WTC11 (cell line): ENCODE results near the gene NDOR1. TPM values are rescaled to one million over a fixed set of nuclear protein-coding genes. Genes with fewer than 3 reads are reported as not detected.

Experiments
- ATAC-seq: fragments of 200-7000 bp; cut with Tn5 transposase; 2 replicates; pipeline ENCODE4 v1.10.0; 2021; ENCODE audit warnings: mild to moderate bottlenecking, moderate library complexity
- CTCF ChIA-PET: fragments of 300-600 bp; sonication (Branson Sonifier 250); formaldehyde crosslinking; loops from one replicate; lab custom pipeline; 2021; ENCODE audit warnings: antibody characterized with exemption; lab: Charles Lee
- POLR2A ChIA-PET: fragments of 350-600 bp; sonication (Branson Sonifier 250); formaldehyde crosslinking; loops from one replicate; lab custom pipeline; 2021; ENCODE audit warnings: antibody characterized with exemption; lab: Charles Lee
- DNase-seq: peaks from one replicate; pipeline ENCODE4 v3.0.0; 2021; ENCODE audit warnings: low spot score
- H3K27ac Mint-ChIP-seq: 2 replicates; pipeline ENCODE4 v1.8.0; 2021; ENCODE audit warnings: mixed read lengths
- H3K27me3 Mint-ChIP-seq: 2 replicates; pipeline ENCODE4 v1.8.0; 2021; ENCODE audit warnings: low read depth, mild to moderate bottlenecking, moderate library complexity, mixed read lengths
- H3K36me3 Mint-ChIP-seq: 2 replicates; pipeline ENCODE4 v1.8.0; 2021; ENCODE audit warnings: mixed read lengths
- H3K4me1 Mint-ChIP-seq: 2 replicates; pipeline ENCODE4 v1.8.0; 2022; ENCODE audit warnings: mixed read lengths
- H3K4me3 Mint-ChIP-seq: 2 replicates; pipeline ENCODE4 v1.8.0; 2021; ENCODE audit warnings: mild to moderate bottlenecking, moderate library complexity, mixed read lengths
- H3K9me3 Mint-ChIP-seq: 2 replicates; pipeline ENCODE4 v1.8.0; 2021; ENCODE audit warnings: mixed read lengths
- ARID4B ChIP-seq: sonication (generic); formaldehyde crosslinking; IDR thresholded peaks from 2 replicates; pipeline ENCODE4 v1.8.0; 2023; ENCODE audit warnings: missing genetic modification reagents, mild to moderate bottlenecking, borderline replicate concordance
- E2F1 ChIP-seq: sonication (generic); formaldehyde crosslinking; IDR thresholded peaks from 2 replicates; pipeline ENCODE4 v1.8.0; 2022; ENCODE audit warnings: mild to moderate bottlenecking, missing genetic modification reagents
- E2F5 ChIP-seq: sonication (generic); formaldehyde crosslinking; IDR thresholded peaks from 2 replicates; pipeline ENCODE4 v1.8.1; 2022; ENCODE audit warnings: mild to moderate bottlenecking, moderate library complexity, missing genetic modification reagents
- GABPB1 ChIP-seq: sonication (generic); formaldehyde crosslinking; IDR thresholded peaks from 2 replicates; pipeline ENCODE4 v1.8.1; 2023; ENCODE audit warnings: mild to moderate bottlenecking, missing genetic modification reagents
- GTF2I ChIP-seq: fragments of 250-450 bp; sonication (Bioruptor Pico); conservative IDR thresholded peaks from 2 replicates; pipeline ENCODE4 v1.4.0; 2021; ENCODE audit warnings: mild to moderate bottlenecking
- HMGA2 ChIP-seq: fragments of 250-450 bp; sonication (Bioruptor Pico); IDR thresholded peaks from 2 replicates; pipeline ENCODE4 v1.4.0; 2021; ENCODE audit warnings: mild to moderate bottlenecking, moderate library complexity
- IRF2 ChIP-seq: sonication (generic); formaldehyde crosslinking; IDR thresholded peaks from 2 replicates; pipeline ENCODE4 v1.8.0; 2022; ENCODE audit warnings: low read depth, missing genetic modification reagents, borderline replicate concordance
- NFYB ChIP-seq: sonication (generic); formaldehyde crosslinking; conservative IDR thresholded peaks from 2 replicates; pipeline ENCODE4 v1.8.0; 2022; ENCODE audit warnings: low read depth, missing genetic modification reagents
- NR2C2 ChIP-seq: sonication (generic); formaldehyde crosslinking; IDR thresholded peaks from 2 replicates; pipeline ENCODE4 v1.8.0; 2022; ENCODE audit warnings: mild to moderate bottlenecking, missing genetic modification reagents
- PREB ChIP-seq: sonication (generic); formaldehyde crosslinking; IDR thresholded peaks from 2 replicates; pipeline ENCODE4 v1.8.1; 2022; ENCODE audit warnings: mild to moderate bottlenecking, missing genetic modification reagents, moderate library complexity, borderline replicate concordance
- RELA ChIP-seq: sonication (generic); formaldehyde crosslinking; IDR thresholded peaks from 2 replicates; pipeline ENCODE4 v1.8.1; 2022; ENCODE audit warnings: missing genetic modification reagents, mild to moderate bottlenecking, borderline replicate concordance
- RORB ChIP-seq: fragments of 250-450 bp; sonication (Bioruptor Pico); IDR thresholded peaks from 2 replicates; pipeline ENCODE4 v1.9.0; 2021; ENCODE audit warnings: mild to moderate bottlenecking
- TCF7 ChIP-seq: sonication (generic); formaldehyde crosslinking; IDR thresholded peaks from 2 replicates; pipeline ENCODE4 v1.8.0; 2022; ENCODE audit warnings: mild to moderate bottlenecking, low read depth, missing genetic modification reagents, moderate library complexity
- TEAD1 ChIP-seq: sonication (generic); formaldehyde crosslinking; IDR thresholded peaks from 2 replicates; pipeline ENCODE4 v1.8.0; 2022; ENCODE audit warnings: mild to moderate bottlenecking, missing genetic modification reagents
- TEAD4 ChIP-seq: sonication (generic); formaldehyde crosslinking; IDR thresholded peaks from 2 replicates; pipeline ENCODE4 v1.8.0; 2022; ENCODE audit warnings: mild to moderate bottlenecking, missing genetic modification reagents
- ZNF232 ChIP-seq: sonication (generic); formaldehyde crosslinking; IDR thresholded peaks from 2 replicates; pipeline ENCODE4 v1.8.0; 2022; ENCODE audit warnings: mild to moderate bottlenecking, missing genetic modification reagents
- ZNF317 ChIP-seq: sonication (generic); formaldehyde crosslinking; IDR thresholded peaks from 2 replicates; pipeline ENCODE4 v1.8.1; 2023; ENCODE audit warnings: low read depth, mild to moderate bottlenecking, moderate library complexity, missing genetic modification reagents, borderline replicate concordance
- ZNF423 ChIP-seq: fragments of 250-450 bp; sonication (Bioruptor Pico); IDR thresholded peaks from 2 replicates; pipeline ENCODE4 v2.1.2; 2022; ENCODE audit warnings: mild to moderate bottlenecking, moderate library complexity
- ZNF671 ChIP-seq: fragments of 250-450 bp; sonication (Bioruptor Pico); IDR thresholded peaks from 2 replicates; pipeline ENCODE4 v1.8.0; 2021; ENCODE audit warnings: mild to moderate bottlenecking
- total RNA-seq: library from RNA; stranded (reverse); gene quantifications from 3 replicates; pipeline ENCODE4 v1.2.3, GENCODE V29; 2021
- TF ChIP-seq, protein P1 (sequence below): sonication (generic); formaldehyde crosslinking; IDR thresholded peaks from 2 replicates; pipeline ENCODE4 v1.8.1; 2023; ENCODE audit warnings: mild to moderate bottlenecking, moderate library complexity, missing genetic modification reagents
- TF ChIP-seq, protein P2 (sequence below): sonication (generic); formaldehyde crosslinking; IDR thresholded peaks from 2 replicates; pipeline ENCODE4 v1.8.1; 2023; ENCODE audit warnings: mild to moderate bottlenecking, missing genetic modification reagents, moderate library complexity
- TF ChIP-seq, protein P3 (sequence below): sonication (generic); formaldehyde crosslinking; IDR thresholded peaks from 2 replicates; pipeline ENCODE4 v1.8.1; 2023; ENCODE audit warnings: mild to moderate bottlenecking, missing genetic modification reagents
- TF ChIP-seq, protein P4 (sequence below): sonication (generic); formaldehyde crosslinking; IDR thresholded peaks from 2 replicates; pipeline ENCODE4 v1.8.1; 2022; ENCODE audit warnings: low read depth, missing genetic modification reagents, borderline replicate concordance

Gene NDOR1
- total RNA-seq, 1 experiment from 2014 or later, result 49.0 TPM

DNA sequence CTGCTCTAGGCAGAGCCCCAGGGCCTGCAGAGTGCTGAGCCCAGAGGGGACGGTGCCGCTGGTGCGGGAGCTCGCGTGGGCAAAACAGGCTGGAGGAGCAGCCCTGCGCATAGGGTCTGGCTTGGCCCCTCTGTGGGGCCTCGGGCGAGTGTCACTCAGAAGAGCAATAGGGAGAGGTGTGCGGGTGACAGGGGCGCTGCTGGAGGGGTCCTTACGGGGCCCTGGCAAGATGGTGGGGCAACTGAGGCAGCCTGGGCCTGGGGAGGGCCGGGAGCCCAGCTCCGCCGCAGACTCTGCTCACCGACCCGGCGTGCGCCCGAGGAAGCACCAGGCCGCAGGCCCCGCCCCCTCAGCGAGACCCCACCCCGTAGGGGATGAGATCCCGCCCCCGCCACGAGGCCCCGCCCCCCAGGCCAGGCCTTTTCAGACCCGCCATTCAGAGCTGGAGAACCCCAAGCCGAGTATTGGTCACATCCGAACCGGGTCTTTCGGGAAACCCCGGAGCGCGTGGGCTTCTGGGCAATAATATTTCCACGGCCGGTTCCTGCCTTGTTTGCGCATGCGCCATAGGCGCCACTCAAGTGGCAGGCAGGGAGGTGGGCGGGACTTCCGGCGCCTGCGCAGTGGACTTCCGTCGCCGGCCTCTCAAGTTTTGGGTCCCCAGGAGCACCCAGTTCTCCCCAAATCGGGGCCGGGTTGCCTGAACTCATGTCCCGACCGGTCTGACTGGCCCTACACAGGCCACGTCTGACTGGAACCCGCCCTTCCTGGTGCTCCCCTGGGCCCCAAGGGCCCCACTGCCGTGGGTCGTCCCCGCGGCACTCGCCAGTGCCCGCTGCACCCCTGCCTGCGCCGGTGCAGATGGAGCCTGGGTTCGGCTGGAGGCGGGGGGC, 17.8 kb downstream of the NDOR1 start:
- peaks cover 3% of the 10 kb centered on the region for H3K4me1 Mint-ChIP-seq
- H3K4me3 Mint-ChIP-seq, result peak overlapping the region; percentile 77
- peak; percentile 97 for DNase-seq
- no peaks in the 10 kb centered on the region for H3K36me3 Mint-ChIP-seq
- H3K9me3 Mint-ChIP-seq, result no peaks in the 10 kb centered on the region
- POLR2A ChIA-PET, result interaction anchor here (0.7 to 2.8 kb wide), 8 partner anchors 12 to 194 kb away, joined by 3 to 12 read pairs (median 4); partner anchors contain the start of genes MAN1B1 and TPRN
- peak; percentile 73 for ATAC-seq
- H3K27ac Mint-ChIP-seq, result no peak overlapping the region
- no peaks in the 10 kb centered on the region for H3K27me3 Mint-ChIP-seq
- CTCF ChIA-PET, result interaction anchor here (0.6 to 8.9 kb wide), 35 partner anchors 10 to 459 kb away, joined by 3 to 143 read pairs (median 5); partner anchors contain the start of genes EXD3, GRIN1, NOXA1 and NPDC1
- TF ChIP-seq, protein P1, sequence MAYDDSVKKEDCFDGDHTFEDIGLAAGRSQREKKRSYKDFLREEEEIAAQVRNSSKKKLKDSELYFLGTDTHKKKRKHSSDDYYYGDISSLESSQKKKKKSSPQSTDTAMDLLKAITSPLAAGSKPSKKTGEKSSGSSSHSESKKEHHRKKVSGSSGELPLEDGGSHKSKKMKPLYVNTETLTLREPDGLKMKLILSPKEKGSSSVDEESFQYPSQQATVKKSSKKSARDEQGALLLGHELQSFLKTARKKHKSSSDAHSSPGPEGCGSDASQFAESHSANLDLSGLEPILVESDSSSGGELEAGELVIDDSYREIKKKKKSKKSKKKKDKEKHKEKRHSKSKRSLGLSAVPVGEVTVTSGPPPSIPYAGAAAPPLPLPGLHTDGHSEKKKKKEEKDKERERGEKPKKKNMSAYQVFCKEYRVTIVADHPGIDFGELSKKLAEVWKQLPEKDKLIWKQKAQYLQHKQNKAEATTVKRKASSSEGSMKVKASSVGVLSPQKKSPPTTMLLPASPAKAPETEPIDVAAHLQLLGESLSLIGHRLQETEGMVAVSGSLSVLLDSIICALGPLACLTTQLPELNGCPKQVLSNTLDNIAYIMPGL (CRISPR knock-in tag), result no peak
- TF ChIP-seq HMGA2 (CRISPR knock-in tag), result no peak
- no peak for TF ChIP-seq TEAD1 (CRISPR knock-in tag)
- TF ChIP-seq TEAD4 (CRISPR knock-in tag), result no peak
- TF ChIP-seq RORB (CRISPR knock-in tag), result no peak
- TF ChIP-seq GTF2I, result no peak
- no peak for TF ChIP-seq ZNF317 (CRISPR knock-in tag)
- no peak for TF ChIP-seq E2F1
- no peak for TF ChIP-seq NR2C2 (CRISPR knock-in tag)
- TF ChIP-seq E2F5 (CRISPR knock-in tag), result no peak
- no peak for TF ChIP-seq ZNF671 (CRISPR knock-in tag)
- TF ChIP-seq, protein P2, sequence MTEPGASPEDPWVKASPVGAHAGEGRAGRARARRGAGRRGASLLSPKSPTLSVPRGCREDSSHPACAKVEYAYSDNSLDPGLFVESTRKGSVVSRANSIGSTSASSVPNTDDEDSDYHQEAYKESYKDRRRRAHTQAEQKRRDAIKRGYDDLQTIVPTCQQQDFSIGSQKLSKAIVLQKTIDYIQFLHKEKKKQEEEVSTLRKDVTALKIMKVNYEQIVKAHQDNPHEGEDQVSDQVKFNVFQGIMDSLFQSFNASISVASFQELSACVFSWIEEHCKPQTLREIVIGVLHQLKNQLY (CRISPR knock-in tag), result no peak
- TF ChIP-seq IRF2 (CRISPR knock-in tag), result no peak
- no peak for TF ChIP-seq ZNF232
- TF ChIP-seq ZNF423 (CRISPR knock-in tag), result no peak
- TF ChIP-seq RELA (CRISPR knock-in tag), result no peak
- TF ChIP-seq GABPB1 (CRISPR knock-in tag), result no peak; the same call in 1 of the 2 replicates
- TF ChIP-seq, protein P3, sequence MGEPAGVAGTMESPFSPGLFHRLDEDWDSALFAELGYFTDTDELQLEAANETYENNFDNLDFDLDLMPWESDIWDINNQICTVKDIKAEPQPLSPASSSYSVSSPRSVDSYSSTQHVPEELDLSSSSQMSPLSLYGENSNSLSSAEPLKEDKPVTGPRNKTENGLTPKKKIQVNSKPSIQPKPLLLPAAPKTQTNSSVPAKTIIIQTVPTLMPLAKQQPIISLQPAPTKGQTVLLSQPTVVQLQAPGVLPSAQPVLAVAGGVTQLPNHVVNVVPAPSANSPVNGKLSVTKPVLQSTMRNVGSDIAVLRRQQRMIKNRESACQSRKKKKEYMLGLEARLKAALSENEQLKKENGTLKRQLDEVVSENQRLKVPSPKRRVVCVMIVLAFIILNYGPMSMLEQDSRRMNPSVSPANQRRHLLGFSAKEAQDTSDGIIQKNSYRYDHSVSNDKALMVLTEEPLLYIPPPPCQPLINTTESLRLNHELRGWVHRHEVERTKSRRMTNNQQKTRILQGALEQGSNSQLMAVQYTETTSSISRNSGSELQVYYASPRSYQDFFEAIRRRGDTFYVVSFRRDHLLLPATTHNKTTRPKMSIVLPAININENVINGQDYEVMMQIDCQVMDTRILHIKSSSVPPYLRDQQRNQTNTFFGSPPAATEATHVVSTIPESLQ, result no peak
- no peak for TF ChIP-seq TCF7 (CRISPR knock-in tag)
- no peak for TF ChIP-seq PREB (CRISPR knock-in tag)
- no peak for TF ChIP-seq ARID4B (CRISPR knock-in tag)
- TF ChIP-seq, protein P4, sequence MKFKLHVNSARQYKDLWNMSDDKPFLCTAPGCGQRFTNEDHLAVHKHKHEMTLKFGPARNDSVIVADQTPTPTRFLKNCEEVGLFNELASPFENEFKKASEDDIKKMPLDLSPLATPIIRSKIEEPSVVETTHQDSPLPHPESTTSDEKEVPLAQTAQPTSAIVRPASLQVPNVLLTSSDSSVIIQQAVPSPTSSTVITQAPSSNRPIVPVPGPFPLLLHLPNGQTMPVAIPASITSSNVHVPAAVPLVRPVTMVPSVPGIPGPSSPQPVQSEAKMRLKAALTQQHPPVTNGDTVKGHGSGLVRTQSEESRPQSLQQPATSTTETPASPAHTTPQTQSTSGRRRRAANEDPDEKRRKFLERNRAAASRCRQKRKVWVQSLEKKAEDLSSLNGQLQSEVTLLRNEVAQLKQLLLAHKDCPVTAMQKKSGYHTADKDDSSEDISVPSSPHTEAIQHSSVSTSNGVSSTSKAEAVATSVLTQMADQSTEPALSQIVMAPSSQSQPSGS (CRISPR knock-in tag), result no peak
- peak; percentile 43 for TF ChIP-seq NFYB (CRISPR knock-in tag)
